Mononuclear cell (primary cell): Measurements from ENCODE around the gene RGL3. TPM values are rescaled to one million over a fixed set of nuclear protein-coding genes. Genes with fewer than 3 reads are reported as not detected.

Experiments
- H3K27me3 ChIP-seq: 2 replicates; pipeline ENCODE4 v1.6.0; 2011; ENCODE audit warnings: low read length, control low read depth; ENCODE audit not compliant: insufficient read depth
- H3K4me1 ChIP-seq: 2 replicates; pipeline ENCODE4 v1.5.1; 2011; ENCODE audit warnings: mild to moderate bottlenecking, low read length, control low read depth; ENCODE audit not compliant: insufficient read depth
- H3K4me3 ChIP-seq: 2 replicates; pipeline ENCODE4 v1.5.1; 2011; ENCODE audit warnings: mild to moderate bottlenecking, low read length, moderate library complexity
- H3K9me3 ChIP-seq: 2 replicates; pipeline ENCODE4 v1.5.1; 2011; ENCODE audit warnings: low read depth, mild to moderate bottlenecking, control low read depth, low read length
- total RNA-seq: library from RNA; depleted of rRNA; stranded (reverse); fragments of >200 nt; gene quantifications from one replicate; pipeline ENCODE4 v1.2.3, GENCODE V29; 2012

The RGL3 gene
- total RNA-seq, 1 donor: not detected

DNA sequence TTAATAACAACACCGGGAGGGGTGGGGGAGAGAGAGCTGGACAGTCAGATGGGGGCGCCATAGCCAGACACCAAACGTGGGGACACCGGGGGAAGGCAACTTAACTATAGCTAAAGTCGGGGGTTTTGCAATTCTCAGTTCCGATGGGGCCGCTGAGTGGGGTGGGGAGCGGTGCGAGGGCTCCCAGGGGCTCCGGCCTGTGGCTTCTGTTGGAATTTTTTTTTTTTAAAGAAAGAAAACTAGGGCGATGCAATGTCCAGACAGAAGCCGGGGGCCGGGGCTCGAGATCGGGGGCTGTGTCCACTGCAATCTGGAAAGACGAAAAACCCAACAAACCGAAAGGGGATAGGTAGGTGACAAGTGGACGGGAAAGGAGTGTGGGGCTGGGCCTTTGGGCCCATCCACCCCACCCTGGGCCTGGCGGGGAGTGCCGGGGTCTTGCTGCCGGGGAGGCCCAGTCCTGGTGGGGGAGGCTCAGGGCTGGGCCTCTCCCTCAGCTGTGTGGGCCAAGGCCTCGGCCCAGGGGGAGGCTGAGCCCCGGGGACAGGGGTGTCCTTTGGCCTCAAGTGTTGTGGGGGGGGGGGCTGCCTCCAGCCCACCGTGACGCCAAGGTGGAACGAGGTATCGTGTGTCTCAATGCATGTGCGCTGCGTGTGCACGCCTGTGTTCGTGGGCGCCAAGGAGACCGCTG lies 33.7 kb upstream of the RGL3 start:
- Histone ChIP-seq H3K4me3 (no peak overlapping the region), H3K27me3 (no peaks in the 10 kb centered on the region), H3K9me3 (no peaks in the 10 kb centered on the region), H3K4me1 (no peaks in the 10 kb centered on the region)

DNA sequence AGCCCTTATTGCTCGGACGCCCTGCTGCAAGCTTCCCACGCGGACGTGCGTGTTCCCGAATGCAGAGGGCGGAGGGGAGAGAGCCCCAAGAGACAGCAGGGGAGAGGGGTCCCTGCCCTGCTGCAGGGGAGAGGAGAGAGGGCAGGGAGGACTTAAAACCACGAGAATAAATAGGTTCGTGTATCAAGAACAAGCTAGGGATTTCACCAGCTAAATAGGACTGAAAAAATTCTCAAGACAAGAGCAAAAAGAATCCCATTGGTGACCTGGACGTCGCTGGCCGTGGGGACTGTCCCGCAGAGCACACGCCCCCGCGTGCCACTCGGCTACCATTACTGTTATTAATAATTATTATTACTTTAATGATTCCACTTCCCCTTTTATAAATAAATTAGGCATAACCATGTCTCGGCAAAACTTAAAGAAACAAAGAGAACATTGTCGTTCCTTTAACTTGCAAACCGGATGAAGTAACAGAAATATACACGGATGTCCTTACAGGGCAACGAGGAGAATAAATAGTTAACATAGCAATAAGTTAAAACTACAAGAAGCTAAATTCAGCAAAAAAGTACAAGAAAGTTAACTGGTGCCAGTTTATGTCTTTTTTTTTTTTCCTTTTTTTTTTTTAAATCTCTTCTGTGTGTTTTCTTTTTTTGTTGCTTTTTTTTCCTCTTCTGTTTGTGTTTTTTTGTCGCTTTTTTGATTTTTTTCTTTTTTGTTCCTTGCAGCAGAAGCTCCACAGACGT lies 32.9 kb upstream of the RGL3 start:
- Histone ChIP-seq H3K4me3 (no peak overlapping the region), H3K4me1 (no peaks in the 10 kb centered on the region), H3K9me3 (no peaks in the 10 kb centered on the region), H3K27me3 (no peaks in the 10 kb centered on the region)

DNA sequence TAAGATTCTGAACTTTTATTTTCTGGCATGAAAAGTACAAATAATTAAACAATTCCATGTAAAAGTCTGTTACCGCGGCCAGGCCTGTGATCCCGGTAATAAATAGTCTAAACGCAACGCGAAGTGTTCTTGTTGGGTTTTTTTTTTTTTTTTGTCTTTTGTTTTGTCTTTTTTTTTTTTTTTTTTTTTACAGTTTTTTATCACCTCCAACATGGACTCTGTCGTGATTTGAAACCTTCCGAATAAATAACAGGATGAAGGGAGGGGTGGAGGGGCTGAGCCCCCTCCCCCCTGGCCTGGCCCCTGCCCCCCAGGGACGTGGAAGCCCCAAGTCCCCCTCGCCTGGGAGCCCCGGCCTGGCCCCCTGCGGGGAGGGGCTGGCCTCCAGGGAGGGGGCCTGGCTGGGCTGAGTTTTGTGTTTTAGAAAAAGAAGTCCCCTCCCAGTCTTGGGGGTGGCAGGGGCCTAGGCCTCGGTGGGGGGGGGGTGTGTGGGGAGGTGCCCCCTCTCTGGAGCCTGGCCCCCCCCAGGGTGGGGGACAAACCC lies 32.3 kb upstream of the RGL3 start:
- H3K9me3 ChIP-seq: no peaks in the 10 kb centered on the region
- no peaks in the 10 kb centered on the region for H3K27me3 ChIP-seq
- no peaks in the 10 kb centered on the region for H3K4me1 ChIP-seq
- H3K4me3 ChIP-seq: no peak overlapping the region

DNA sequence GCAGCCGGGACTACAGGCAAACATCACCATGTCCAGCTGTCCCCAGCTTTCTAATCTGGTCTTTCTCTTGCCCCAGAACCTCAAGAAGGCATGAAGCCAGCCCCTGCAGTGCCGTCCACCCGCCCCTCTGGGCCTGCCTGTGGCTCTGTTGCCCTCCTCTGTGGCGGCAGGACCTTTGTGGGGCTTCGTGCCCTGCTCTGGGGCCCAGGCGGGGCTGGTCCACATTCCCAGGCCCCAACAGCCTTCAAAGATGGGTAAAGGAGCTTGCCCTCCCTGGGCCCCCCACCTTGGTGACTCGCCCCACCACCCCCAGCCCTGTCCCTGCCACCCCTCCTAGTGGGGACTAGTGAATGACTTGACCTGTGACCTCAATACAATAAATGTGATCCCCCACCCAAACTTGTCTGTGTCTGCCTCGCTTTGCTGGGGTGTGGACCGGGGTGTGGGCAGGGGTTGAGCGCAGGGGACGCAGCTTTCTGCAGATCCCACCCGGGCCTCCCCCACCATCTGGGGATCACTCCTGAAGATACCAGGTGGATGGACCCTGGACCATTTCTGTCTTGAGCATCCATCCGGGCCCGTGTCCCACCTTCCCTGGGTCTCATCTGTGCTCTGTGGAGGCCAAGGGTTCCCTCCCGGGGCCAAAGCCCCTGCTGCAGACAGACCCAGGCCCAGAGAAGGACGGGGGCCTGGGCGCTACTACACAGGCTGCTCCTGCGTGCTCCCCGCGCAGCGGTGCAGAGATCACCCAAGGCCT lies 31.6 kb upstream of the RGL3 start:
- H3K4me1 ChIP-seq: no peaks in the 10 kb centered on the region

DNA sequence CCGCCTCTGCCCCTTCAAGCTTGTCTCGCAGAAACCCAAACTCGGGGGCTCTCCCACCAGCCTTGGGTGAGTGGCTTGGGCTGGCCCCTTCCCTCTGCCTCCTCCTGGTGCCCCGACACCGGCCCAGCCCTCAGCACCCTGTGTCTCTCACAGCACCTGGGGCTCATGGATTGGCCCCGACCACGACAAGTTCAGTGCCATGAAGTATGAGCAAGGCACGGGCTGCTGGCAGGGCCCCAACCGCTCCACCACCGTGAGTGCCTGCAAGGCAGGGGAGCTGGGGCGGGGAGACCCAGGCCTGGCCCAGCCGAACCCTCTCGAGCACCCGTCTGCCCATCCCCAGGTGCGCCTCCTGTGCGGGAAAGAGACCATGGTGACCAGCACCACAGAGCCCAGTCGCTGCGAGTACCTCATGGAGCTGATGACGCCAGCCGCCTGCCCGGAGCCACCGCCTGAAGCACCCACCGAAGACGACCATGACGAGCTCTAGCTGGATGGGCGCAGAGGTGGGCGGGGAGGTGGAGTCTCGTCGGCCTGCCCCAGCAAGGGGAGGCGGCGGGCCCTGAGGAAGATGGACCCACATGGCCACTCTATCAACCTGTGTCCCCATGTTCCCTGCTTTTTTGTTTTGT lies 29.9 kb upstream of the RGL3 start:
- Histone ChIP-seq H3K4me1 (no peaks in the 10 kb centered on the region), H3K27me3 (no peaks in the 10 kb centered on the region), H3K4me3 (no peak overlapping the region)

More for the DNA sequence above, 31.6 kb upstream of the RGL3 start:
- no peaks in the 10 kb centered on the region for H3K9me3 ChIP-seq
- no peak overlapping the region for H3K4me3 ChIP-seq
- no peaks in the 10 kb centered on the region for H3K27me3 ChIP-seq

DNA sequence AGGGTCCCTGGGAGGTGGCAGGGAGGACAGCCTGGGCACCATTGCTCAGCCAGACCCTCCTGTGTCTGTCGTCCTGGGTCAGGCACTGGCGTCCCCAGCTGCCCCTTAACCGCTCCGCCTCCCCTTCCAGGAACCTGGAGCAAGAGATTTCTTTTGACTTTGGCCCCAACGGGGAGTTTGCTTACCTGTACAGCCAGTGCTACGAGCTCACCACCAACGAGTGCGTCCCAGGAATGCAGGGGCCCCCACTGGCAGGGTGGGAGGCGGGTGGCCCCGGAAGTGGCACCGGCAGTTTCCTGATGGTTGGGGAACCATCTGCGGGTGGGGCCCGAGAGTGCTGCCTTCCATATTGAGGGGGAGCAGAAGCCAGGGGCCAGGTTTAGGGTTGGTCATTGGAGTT lies 29.3 kb upstream of the RGL3 start:
- Histone ChIP-seq H3K27me3 (no peaks in the 10 kb centered on the region), H3K4me1 (no peaks in the 10 kb centered on the region), H3K9me3 (no peaks in the 10 kb centered on the region), H3K4me3 (no peak overlapping the region)

More for the DNA sequence above, 29.9 kb upstream of the RGL3 start:
- no peaks in the 10 kb centered on the region for H3K9me3 ChIP-seq

DNA sequence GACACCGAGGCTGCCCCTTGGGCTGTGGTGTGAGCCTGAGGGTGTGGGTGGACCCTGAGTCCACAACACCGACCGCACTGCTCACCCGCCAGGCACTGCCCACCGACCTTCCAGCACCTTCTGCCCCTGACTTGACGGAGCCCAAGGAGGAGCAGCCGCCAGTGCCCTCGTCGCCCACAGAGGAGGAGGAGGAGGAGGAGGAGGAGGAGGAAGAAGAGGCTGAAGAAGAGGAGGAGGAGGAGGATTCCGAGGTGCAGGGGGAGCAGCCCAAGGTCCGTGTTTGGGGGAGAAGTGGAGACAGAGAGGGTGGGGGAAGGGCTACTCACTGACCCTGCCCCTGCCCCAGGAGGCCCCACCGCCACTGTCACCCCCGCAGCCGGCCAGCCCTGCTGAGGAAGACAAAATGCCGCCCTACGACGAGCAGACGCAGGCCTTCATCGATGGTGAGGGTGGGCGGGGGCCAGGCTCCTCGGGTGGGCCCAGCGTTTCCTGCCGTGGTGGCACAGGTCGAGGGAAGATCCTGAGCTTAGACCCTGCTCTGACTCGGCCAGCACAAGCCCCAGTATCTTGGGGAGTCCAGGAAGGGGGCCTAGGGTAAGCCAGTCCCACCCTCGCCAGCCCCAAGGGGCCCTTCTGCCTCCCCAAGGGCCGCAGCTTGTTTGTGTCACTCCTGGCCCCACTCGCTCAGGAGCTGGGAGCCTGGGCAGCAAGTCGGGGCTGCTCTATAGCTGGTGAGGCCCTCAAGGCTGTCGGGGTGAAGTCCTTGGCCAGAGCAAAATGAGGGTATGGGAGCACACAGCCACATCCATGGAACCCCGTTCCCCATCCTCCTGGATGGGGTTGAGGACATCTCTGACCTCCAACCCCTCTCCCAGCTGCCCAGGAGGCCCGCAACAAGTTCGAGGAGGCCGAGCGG lies 28.5 kb upstream of the RGL3 start:
- H3K27me3 ChIP-seq: no peaks in the 10 kb centered on the region
- no peaks in the 10 kb centered on the region for H3K4me1 ChIP-seq
- H3K4me3 ChIP-seq: no peak overlapping the region
- H3K9me3 ChIP-seq: no peaks in the 10 kb centered on the region

DNA sequence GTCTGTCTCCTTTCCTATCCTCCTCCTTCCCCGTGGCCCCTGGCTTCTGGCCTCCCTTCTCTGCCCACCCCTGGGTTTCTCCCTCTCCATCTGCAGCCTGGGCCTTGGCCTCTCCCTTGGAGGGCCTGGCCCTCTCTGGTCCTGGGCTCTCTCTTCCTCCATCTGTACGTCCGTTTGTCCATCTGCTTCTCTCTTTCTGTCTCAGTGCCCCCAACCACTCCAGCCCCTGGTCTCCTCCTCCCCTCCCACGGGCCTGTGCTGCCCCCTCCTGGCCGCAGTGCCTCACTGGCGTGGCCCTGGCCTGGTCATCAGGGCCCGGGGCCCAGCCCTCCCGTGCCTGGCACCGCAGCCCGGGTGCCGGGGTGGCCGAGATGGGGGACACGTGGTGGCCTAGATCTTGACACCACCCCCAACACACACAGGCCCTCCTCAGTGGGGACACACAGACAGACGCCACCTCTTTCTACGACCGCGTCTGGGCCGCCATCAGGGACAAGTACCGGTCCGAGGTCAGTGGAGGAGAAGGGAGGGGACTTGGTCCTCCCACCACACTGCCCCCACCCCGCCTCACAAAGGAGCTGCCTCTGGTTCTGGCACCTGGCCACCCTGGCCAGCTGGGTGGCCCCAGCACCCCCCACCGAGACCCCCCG lies 27.7 kb upstream of the RGL3 start:
- no peaks in the 10 kb centered on the region for H3K9me3 ChIP-seq
- H3K27me3 ChIP-seq: no peaks in the 10 kb centered on the region
- no peak overlapping the region for H3K4me3 ChIP-seq
- no peaks in the 10 kb centered on the region for H3K4me1 ChIP-seq

DNA sequence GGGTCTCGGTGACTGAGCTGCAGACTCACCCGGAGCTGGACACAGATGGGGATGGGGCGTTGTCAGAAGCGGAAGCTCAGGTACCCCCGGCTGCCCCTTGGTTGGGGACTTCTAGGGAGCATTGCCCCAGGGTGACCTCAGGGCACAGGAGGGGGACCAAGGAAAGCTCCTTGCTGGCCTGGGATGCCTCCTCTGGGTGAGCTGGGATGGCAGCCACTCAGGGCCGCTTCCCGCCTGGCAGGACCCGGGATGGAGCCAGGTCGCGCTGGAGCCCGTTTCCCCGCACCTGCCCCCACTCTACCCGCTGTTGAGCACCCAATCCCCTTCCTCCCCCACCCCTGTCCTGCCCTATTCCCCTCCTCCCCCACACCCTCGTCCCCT lies 27.1 kb upstream of the RGL3 start:
- Histone ChIP-seq H3K4me1 (no peaks in the 10 kb centered on the region), H3K27me3 (no peaks in the 10 kb centered on the region), H3K4me3 (no peak overlapping the region), H3K9me3 (no peaks in the 10 kb centered on the region)

DNA sequence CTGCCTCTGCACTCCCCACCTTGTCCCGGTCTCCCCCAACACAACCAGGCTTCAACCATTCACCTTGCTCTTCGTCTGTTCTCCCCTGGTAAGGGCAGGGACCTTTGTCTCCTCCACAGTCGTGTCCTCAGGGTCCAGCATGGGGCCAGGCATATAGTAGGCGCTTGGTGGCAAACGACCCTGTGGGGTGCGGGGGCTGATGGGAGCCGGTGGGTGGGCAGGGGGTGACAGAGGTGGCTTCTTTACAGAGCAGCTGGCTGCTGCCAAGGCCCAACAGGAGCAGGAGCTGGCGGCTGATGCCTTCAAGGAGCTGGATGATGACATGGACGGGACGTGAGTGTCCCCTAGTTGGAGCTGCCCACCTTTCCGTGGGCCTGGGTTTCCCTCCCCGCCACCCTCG lies 26.0 kb upstream of the RGL3 start:
- Histone ChIP-seq H3K4me1 (no peaks in the 10 kb centered on the region), H3K9me3 (no peaks in the 10 kb centered on the region), H3K4me3 (no peak overlapping the region), H3K27me3 (no peaks in the 10 kb centered on the region)

DNA sequence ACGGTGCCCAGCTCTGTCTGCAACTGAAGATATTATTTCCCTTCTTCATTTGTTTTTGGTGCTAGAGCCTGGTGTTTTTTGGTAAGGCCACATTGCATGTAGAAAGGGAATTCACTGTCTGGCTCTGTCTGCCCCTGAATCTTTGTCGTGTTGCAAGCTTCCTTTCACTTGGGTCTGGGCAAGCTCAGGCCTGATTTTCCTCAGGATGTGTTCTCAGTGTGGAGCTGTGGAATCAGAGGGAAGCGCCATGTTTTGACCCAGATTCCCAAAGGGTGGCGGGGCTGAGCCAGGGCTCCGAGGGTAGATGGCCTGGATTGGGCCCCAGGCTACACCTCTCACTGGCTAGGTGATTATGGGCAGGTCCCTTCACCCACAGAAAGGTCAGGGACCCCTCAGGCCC lies 24.9 kb upstream of the RGL3 start:
- no peak overlapping the region for H3K4me3 ChIP-seq
- no peaks in the 10 kb centered on the region for H3K27me3 ChIP-seq
- H3K9me3 ChIP-seq: no peaks in the 10 kb centered on the region
- no peaks in the 10 kb centered on the region for H3K4me1 ChIP-seq

DNA sequence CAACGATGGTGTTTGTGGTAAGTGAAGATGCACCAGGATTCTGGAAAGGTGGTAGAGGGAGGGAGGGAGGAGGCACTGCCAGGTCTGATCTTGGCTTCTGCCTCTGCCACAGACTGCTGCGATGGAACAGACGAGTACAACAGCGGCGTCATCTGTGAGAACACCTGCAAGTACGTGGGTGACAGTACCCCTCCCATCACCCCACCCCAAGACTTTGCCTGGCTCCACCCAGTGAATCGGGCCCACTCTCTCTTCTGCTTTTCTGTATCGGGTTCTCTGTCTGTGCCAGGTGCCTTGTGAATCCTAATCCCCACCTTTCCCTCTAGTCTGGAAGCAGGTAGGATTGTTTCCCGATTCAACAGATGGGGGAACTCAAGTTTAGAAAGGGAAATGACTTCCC lies 18.8 kb upstream of the RGL3 start:
- Histone ChIP-seq H3K4me3 (no peak overlapping the region), H3K27me3 (no peaks in the 10 kb centered on the region), H3K9me3 (no peaks in the 10 kb centered on the region), H3K4me1 (peaks cover 27% of the 10 kb centered on the region)

DNA sequence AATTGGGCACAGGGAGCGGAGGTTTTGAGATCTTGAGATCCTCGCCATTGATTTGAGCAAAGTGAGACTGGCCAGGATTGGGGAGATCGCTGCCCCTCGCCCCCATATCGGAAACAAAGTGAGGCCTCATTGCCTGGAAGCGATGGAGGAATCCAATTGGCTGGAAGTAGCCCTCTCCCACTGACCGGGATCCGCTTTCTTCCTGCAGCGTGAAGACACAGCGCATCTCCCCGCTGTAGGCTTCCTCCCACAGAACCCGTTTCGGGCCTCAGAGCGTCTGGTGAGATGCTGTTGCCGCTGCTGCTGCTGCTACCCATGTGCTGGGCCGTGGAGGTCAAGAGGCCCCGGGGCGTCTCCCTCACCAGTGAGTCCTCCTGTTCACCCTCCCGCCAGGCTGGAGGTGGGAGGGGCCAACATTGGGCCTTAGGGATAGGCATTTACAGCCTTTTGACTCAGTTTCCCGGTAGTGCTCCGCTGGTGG lies 16.8 kb upstream of the RGL3 start:
- no peaks in the 10 kb centered on the region for H3K27me3 ChIP-seq
- peak overlapping the region; percentile 72 for H3K4me3 ChIP-seq
- H3K4me1 ChIP-seq: peaks cover 27% of the 10 kb centered on the region
- no peaks in the 10 kb centered on the region for H3K9me3 ChIP-seq
